Vagina (tissue), 2 donors: ENCODE data around the gene IZUMO1. TPM values are rescaled to one million over a fixed set of nuclear protein-coding genes. Genes with fewer than 3 reads are reported as not detected.

Experiments
- DNase-seq, 2 donors: peaks; one replicate each; pipeline ENCODE4 v3.0.0-alpha.2; 2017; ENCODE audit errors: extremely low spot score in 2 of 2
- H3K27ac ChIP-seq: fragments of 200-600 bp; sonication (generic); one replicate; pipeline ENCODE4 v1.5.1; 2019
- H3K27me3 ChIP-seq: fragments of 200-600 bp; sonication (generic); one replicate; pipeline ENCODE4 v1.5.1; 2019
- H3K36me3 ChIP-seq, 2 donors: fragments of 200-600 bp; sonication (generic); one replicate each; pipeline ENCODE4 v1.5.1; 2017 to 2019
- H3K4me1 ChIP-seq: fragments of 200-600 bp; sonication (generic); one replicate; pipeline ENCODE4 v1.5.1; 2019
- H3K4me3 ChIP-seq, 2 donors: fragments of 200-600 bp; sonication (generic); 1 replicate in 1 of 2; 2 replicates in 1 of 2; pipeline ENCODE4 v1.5.1; 2016 to 2019
- H3K9me3 ChIP-seq: fragments of 200-600 bp; sonication (generic); one replicate; pipeline ENCODE4 v1.5.1; 2019
- CTCF ChIP-seq, 3 experiments: fragments of 450-650 bp in 2 of 3; fragments of 200-600 bp in 1 of 3; sonication (generic) in 1 of 3; IDR thresholded peaks; one replicate each; pipeline ENCODE4 v1.5.1; 2017 to 2019; ENCODE audit warnings: antibody characterized with exemption in 3 of 3, mild to moderate bottlenecking in 2 of 3, moderate library complexity in 2 of 3
- POLR2A ChIP-seq, 2 donors: fragments of 450-650 bp; IDR thresholded peaks; one replicate each; pipeline ENCODE4 v1.6.1; 2017; ENCODE audit warnings: antibody characterized with exemption in 2 of 2, mild to moderate bottlenecking in 2 of 2, moderate library complexity in 2 of 2
- POLR2AphosphoS5 ChIP-seq, 2 donors: sonication (generic); formaldehyde crosslinking; IDR thresholded peaks; one replicate each; pipeline ENCODE4 v1.9.0; 2017; ENCODE audit warnings: antibody characterized with exemption in 2 of 2, mild to moderate bottlenecking in 2 of 2, low read depth in 1 of 2; ENCODE audit not compliant: insufficient read depth in 1 of 2
- intact Hi-C: fragments of 100-400 bp; cut with DNase I; formaldehyde crosslinking; loops from one replicate; pipeline ENCODE4 v1.15.1; 2023
- total RNA-seq: library from RNA; depleted of rRNA; stranded (reverse); fragments of >200 nt; gene quantifications from one replicate; pipeline ENCODE4 v1.2.3, GENCODE V29; 2016

Gene IZUMO1
- total RNA-seq, 1 donor from 2014 or later = 2.2 TPM

- Histone ChIP-seq H3K27me3 (no peaks in the 10 kb centered on the region), H3K4me1 (peaks cover 10% of the 10 kb centered on the region), H3K36me3 (no peaks in the 10 kb centered on the region), H3K27ac (peak overlapping the region; percentile 46), H3K9me3 (no peaks in the 10 kb centered on the region), H3K4me3 (no peak overlapping the region)
- intact Hi-C loops = no loop called here
- TF ChIP-seq POLR2A (IDR thresholded peaks at IDR 0.05) (no peak), CTCF (IDR thresholded peaks at IDR 0.05) (no peak), POLR2AphosphoS5 (IDR thresholded peaks at IDR 0.05; ENCODE audit: insufficient read depth in 1 of 2, low read depth in 1 of 2) (peak; percentile 10 to 69)
- DNase-seq = no peak
Measured at GRCh38 chr19:48724796-48725753, 21.6 kb downstream of the IZUMO1 start.

DNA sequence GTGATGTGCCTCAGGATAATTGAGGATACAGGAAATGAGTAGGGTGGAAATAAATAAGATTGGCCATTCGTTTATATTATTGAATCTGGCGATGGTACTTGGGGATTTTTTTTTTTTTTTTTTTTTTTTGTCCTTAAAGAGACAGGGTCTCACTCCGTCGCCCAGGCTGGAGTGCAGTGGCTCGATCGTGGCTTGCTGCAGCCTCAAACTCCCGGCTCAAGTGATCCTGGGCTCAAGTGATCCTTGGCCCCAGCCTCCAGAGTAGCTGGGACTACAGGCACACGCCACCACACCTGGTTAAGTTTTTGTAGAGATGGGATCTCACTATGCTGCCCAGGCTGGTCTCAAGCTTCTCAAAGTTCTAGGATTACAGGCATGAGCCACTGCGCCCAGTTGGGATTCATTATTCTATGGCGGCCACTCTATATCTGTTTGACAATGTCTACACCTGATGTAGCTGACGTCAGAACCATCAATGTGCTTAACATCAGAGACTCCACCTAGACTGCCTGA lies 24.5 kb downstream of the IZUMO1 start:
- DNase-seq = no peak
- no peak for TF ChIP-seq POLR2AphosphoS5 (IDR thresholded peaks at IDR 0.05; ENCODE audit: insufficient read depth in 1 of 2, low read depth in 1 of 2)
- Histone ChIP-seq H3K4me1 (peaks cover 33% of the 10 kb centered on the region), H3K36me3 (no peaks in the 10 kb centered on the region), H3K27me3 (no peaks in the 10 kb centered on the region), H3K27ac (no peak overlapping the region), H3K4me3 (no peak overlapping the region), H3K9me3 (no peaks in the 10 kb centered on the region)
- intact Hi-C loops = no loop called here

DNA sequence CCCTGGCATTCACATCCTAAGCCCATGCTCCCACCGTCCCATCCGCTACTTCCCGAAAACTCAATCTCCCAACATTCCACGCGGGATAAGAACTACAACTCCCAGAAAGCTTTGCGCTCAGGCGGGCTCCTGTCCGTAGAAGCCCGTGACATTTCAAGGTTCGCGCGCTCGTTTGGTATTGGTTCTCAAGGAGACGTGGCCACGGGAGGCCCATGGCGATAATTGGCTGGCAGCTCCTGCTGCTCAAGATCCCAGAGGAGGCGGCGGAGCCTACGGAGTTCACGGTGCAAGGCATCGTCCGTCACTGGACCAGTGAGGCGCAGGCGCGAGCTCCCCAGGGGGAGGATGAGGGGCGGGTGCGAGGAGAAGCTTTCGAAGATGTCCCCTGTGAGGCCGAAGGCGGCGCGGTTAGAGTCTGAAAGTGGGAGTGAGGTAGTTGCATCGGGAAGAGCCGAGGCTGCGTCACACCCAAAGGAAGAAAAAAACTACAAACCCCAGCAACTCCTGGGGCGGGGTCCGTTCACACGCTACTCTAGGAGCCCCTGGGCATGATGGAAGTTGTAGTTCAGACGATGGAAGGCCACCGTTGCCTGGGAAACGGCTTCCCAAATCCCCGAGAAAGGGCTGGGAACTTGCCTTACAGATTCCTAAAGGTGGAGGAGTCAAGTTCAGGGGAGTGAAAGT lies 26.0 kb downstream of the IZUMO1 start:
- no peaks in the 10 kb centered on the region for H3K9me3 ChIP-seq
- H3K4me1 ChIP-seq = peaks cover 48% of the 10 kb centered on the region
- peak in 1 of 2 donors; percentile 99 for DNase-seq
- peak overlapping the region; percentile 46 to 48 for H3K4me3 ChIP-seq
- intact Hi-C loops = no loop called here
- H3K36me3 ChIP-seq = no peaks in the 10 kb centered on the region
- H3K27ac ChIP-seq = peak overlapping the region; percentile 86
- no peaks in the 10 kb centered on the region for H3K27me3 ChIP-seq
- peak; percentile 90 to 92 for TF ChIP-seq POLR2AphosphoS5 (IDR thresholded peaks at IDR 0.05; ENCODE audit: insufficient read depth in 1 of 2, low read depth in 1 of 2)
- TF ChIP-seq POLR2A (IDR thresholded peaks at IDR 0.05) = no peak
- TF ChIP-seq CTCF (IDR thresholded peaks at IDR 0.05) = no peak

DNA sequence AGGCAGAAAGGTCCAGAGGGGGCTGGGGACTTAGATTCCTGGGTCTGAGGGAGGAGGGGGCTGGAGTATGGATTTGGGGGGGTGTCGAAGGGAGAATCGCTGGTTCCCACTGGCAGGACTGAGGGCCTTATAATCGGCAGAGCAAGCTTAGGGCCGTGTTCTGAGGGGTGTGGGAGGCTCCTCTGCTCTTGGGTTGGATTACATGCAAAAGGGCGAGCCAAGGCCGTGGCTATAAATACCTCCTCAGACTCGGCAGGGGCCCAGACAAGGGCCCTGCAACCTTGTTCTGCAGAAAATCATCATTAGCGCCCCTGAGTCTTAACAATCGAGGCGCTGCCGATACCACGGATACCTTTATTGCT lies 26.5 kb downstream of the IZUMO1 start:
- intact Hi-C loops = no loop called here
- H3K27ac ChIP-seq = peak overlapping the region; percentile 86
- H3K9me3 ChIP-seq = no peaks in the 10 kb centered on the region
- H3K27me3 ChIP-seq = no peaks in the 10 kb centered on the region
- no peak for TF ChIP-seq POLR2AphosphoS5 (IDR thresholded peaks at IDR 0.05; ENCODE audit: insufficient read depth in 1 of 2, low read depth in 1 of 2)
- no peak for TF ChIP-seq POLR2A (IDR thresholded peaks at IDR 0.05)
- peaks cover 53% of the 10 kb centered on the region for H3K4me1 ChIP-seq
- DNase-seq = no peak
- H3K36me3 ChIP-seq = no peaks in the 10 kb centered on the region
- H3K4me3 ChIP-seq = peak overlapping the region; percentile 46 to 48

- no peak for TF ChIP-seq POLR2A (IDR thresholded peaks at IDR 0.05)
- TF ChIP-seq POLR2AphosphoS5 (IDR thresholded peaks at IDR 0.05; ENCODE audit: insufficient read depth in 1 of 2, low read depth in 1 of 2) = no peak
- no peak for TF ChIP-seq CTCF (IDR thresholded peaks at IDR 0.05)
- H3K27ac ChIP-seq = peak within 1 kb of the TSS; percentile 86
- H3K27me3 ChIP-seq = no peaks in the 10 kb centered on the region
- peak within 1 kb of the TSS; percentile 46 to 48 for H3K4me3 ChIP-seq
- peaks cover 57% of the 10 kb centered on the region for H3K4me1 ChIP-seq
- DNase-seq = no peak
- no peaks in the 10 kb centered on the region for H3K36me3 ChIP-seq
- no peaks in the 10 kb centered on the region for H3K9me3 ChIP-seq
- intact Hi-C loops = no loop called here
Measured at GRCh38 chr19:48719263-48720171, 27.2 kb downstream of the IZUMO1 start, which contains the start of gene MAMSTR. Gene MAMSTR (minus strand): TSS chr19:48719725. CDS start chr19:48719031, 694 bp downstream.
